Esophagus squamous epithelium (tissue), 4 donors: ENCODE results near the gene PLOD3.

Experiments used
- CTCF ChIP-seq, 6 experiments: fragments of 450-650 bp in 4 of 6; fragments of 200-600 bp in 2 of 6; sonication (generic) in 2 of 6; IDR thresholded peaks; one replicate each; pipeline ENCODE4 v1.5.1; 2016 to 2019; ENCODE audit warnings: antibody characterized with exemption in 6 of 6, mild to moderate bottlenecking in 4 of 6, moderate library complexity in 4 of 6
- POLR2A ChIP-seq, 4 donors: fragments of 450-650 bp; IDR thresholded peaks; one replicate each; pipeline ENCODE4 v1.6.1; 2017; ENCODE audit warnings: antibody characterized with exemption in 4 of 4, mild to moderate bottlenecking in 4 of 4, moderate library complexity in 3 of 4

DNA sequence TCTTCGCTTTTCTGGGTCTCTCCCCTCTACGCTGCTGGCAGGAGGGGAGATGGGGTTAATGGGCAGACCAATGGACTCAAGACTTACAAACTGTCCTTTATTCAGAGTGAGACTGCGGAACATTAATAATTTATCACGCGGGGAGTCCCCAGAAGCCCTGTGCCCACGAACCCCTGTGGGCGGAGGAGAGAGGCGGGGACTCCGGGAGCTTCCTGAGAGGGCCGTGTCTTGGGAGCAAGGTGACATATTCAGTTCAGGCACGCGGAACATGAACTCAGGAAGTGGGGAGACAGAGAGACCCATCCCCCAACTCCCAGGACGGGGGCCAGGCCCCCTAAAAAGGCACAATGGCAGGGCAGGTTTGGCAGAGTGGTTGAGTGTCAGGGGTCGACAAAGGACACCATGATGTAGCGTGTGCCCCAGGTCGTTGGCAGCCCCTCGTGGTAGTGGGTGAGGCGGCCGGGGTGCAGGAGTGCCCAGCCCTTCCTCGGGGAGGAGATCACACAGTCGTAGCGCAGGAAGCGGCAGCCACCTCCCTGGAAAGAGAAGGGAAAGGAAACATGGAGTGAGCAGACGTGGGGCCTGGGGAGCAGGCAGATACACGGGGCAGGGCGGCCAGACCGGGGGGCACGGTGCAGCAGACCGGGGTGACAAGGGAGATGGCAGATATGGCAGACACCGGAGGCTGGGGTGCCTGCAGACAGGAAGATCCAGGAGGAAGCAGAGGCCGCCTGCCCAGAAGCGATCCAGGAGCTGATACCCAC, 11.3 kb downstream of the PLOD3 start:
- no peak for TF ChIP-seq CTCF (IDR thresholded peaks at IDR 0.05)
- no peak for TF ChIP-seq POLR2A (IDR thresholded peaks at IDR 0.05)
